Naive thymus-derived CD4-positive, alpha-beta T cell (primary cell): Measurements from ENCODE around the gene IL4. TPM values are rescaled to one million over a fixed set of nuclear protein-coding genes. Genes with fewer than 3 reads are reported as not detected.
"Not testable (repeated sequence)": the region's sequence is repeated elsewhere in the genome, so short reads cannot be mapped to it uniquely, and the experiment has no call there.

Source experiments
- ATAC-seq: fragments of 150-1000 bp; cut with Tn5 transposase; 2 replicates; pipeline ENCODE4 v1.10.0; 2021; ENCODE audit warnings: mild to moderate bottlenecking, moderate library complexity
- CTCF ChIA-PET: fragments of 350-600 bp; sonication (Branson Sonifier 250); formaldehyde crosslinking; loops from one replicate; lab custom pipeline; 2021; ENCODE audit warnings: antibody characterized with exemption; lab: Charles Lee
- POLR2A ChIA-PET: fragments of 350-600 bp; sonication (Branson Sonifier 250); formaldehyde crosslinking; loops from one replicate; lab custom pipeline; 2021; ENCODE audit warnings: antibody characterized with exemption, inconsistent platforms; lab: Charles Lee
- DNase-seq, 9 donors: peaks; one replicate each; pipeline versions ENCODE4 v3.0.0 to v3.0.0-alpha.2; 2020 to 2022; ENCODE audit warnings: mixed read lengths in 1 of 9
- H3K27ac ChIP-seq: one replicate; pipeline ENCODE4 v1.7.0; 2013; ENCODE audit warnings: mild to moderate bottlenecking, low read depth, low read length, moderate library complexity
- H3K27me3 ChIP-seq, 2 donors: one replicate each; pipeline ENCODE4 v1.7.0; 2013; ENCODE audit warnings: low read length in 2 of 2, mild to moderate bottlenecking in 2 of 2, moderate library complexity in 2 of 2; ENCODE audit not compliant: control insufficient read depth in 2 of 2, insufficient read depth in 2 of 2
- H3K36me3 ChIP-seq, 3 experiments: 1 replicate in 2 of 3; 2 replicates in 1 of 3; pipeline ENCODE4 v1.7.0; 2013; ENCODE audit warnings: low read length in 3 of 3, mild to moderate bottlenecking in 3 of 3, moderate library complexity in 1 of 3; ENCODE audit not compliant: insufficient read depth in 3 of 3, control insufficient read depth in 2 of 3
- H3K4me1 ChIP-seq, 2 donors: one replicate each; pipeline ENCODE4 v1.7.0; 2013; ENCODE audit warnings: low read length in 2 of 2, mild to moderate bottlenecking in 2 of 2, moderate library complexity in 1 of 2; ENCODE audit not compliant: control insufficient read depth in 2 of 2, insufficient read depth in 2 of 2
- H3K4me3 ChIP-seq: 2 replicates; pipeline ENCODE4 v1.7.0; 2013; ENCODE audit warnings: mild to moderate bottlenecking, low read length
- H3K9me3 ChIP-seq, 3 experiments: 1 replicate in 2 of 3; 2 replicates in 1 of 3; pipeline ENCODE4 v1.7.0; 2013; ENCODE audit warnings: low read length in 3 of 3; ENCODE audit not compliant: control insufficient read depth in 2 of 3
- H3K27ac Mint-ChIP-seq, 9 donors: one replicate each; pipeline ENCODE4 v1.8.0; 2020 to 2022; ENCODE audit warnings: mixed read lengths in 9 of 9, mild to moderate bottlenecking in 8 of 9, moderate library complexity in 5 of 9, inconsistent platforms in 2 of 9
- H3K27me3 Mint-ChIP-seq, 5 donors: one replicate each; pipeline ENCODE4 v1.8.0; 2021 to 2022; ENCODE audit warnings: mixed read lengths in 5 of 5, mild to moderate bottlenecking in 1 of 5
- H3K36me3 Mint-ChIP-seq, 5 donors: one replicate each; pipeline ENCODE4 v1.8.0; 2020 to 2022; ENCODE audit warnings: mixed read lengths in 5 of 5, mild to moderate bottlenecking in 3 of 5, inconsistent platforms in 1 of 5
- H3K4me1 Mint-ChIP-seq, 7 donors: one replicate each; pipeline ENCODE4 v1.8.0; 2020 to 2022; ENCODE audit warnings: mixed read lengths in 7 of 7, mild to moderate bottlenecking in 3 of 7, inconsistent platforms in 1 of 7
- H3K4me3 Mint-ChIP-seq, 10 donors: one replicate each; pipeline ENCODE4 v1.8.0; 2020 to 2022; ENCODE audit warnings: mild to moderate bottlenecking in 10 of 10, mixed read lengths in 10 of 10, moderate library complexity in 6 of 10, inconsistent platforms in 2 of 10
- H3K9me3 Mint-ChIP-seq, 11 donors: one replicate each; pipeline ENCODE4 v1.8.0; 2020 to 2022; ENCODE audit warnings: mixed read lengths in 11 of 11, mild to moderate bottlenecking in 4 of 11, inconsistent platforms in 1 of 11, moderate library complexity in 1 of 11
- intact Hi-C, 2 donors: fragments of 100-400 bp; cut with micrococcal nuclease; formaldehyde crosslinking; loops; one replicate each; pipeline ENCODE4 v1.15.1; 2023
- polyA plus RNA-seq, 2 donors: library from polyadenylated mRNA; unstranded; fragments of 300-500 nt; fragmentation: Illumina TruSeq; gene quantifications; one replicate each; pipeline ENCODE4 v1.2.3, GENCODE V29; 2021
- total RNA-seq, 6 experiments: library from RNA in 5 of 6; stranded (reverse) in 5 of 6; gene quantifications; 1 replicate in 5 of 6; 2 replicates in 1 of 6; pipeline ENCODE4 v1.2.3 and lab custom pipeline; 2021 to 2026

IL4 gene
- total and polyA plus RNA-seq, 7 experiments from 2014 or later: 1.1 to 6.0 (median 4.5) TPM; not detected in 4

DNA sequence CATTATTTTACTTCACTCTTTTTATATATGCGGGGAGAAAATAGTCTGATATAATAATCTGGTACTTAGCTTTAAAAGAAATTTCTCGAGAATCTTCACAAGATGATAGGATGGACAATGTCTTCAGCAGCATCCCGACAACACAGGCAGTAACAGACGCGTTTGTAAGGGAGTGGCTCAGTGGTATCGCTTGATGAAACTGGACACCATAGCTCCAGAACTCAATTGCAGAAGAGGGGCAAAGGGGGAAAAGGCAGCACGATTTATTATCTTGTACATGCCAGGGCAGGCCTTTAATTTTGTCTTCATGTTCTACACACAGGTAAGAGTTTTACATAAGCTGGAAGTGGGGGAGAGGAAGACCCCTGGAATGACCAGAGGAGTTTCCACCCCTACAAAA is 15.7 kb downstream of the IL4 start:
- no peaks in the 10 kb centered on the region for H3K27me3 ChIP-seq
- POLR2A ChIA-PET: no interaction called here
- DNase-seq (no peak), ATAC-seq (no peak)
- no peaks in the 10 kb centered on the region for H3K36me3 ChIP-seq
- intact Hi-C loops: no loop called here
- H3K9me3 ChIP-seq: no peaks in the 10 kb centered on the region
- peak overlapping the region in 4 of 9 donors; percentile 25 to 80 (median 32) for H3K27ac Mint-ChIP-seq
- peaks cover 19 to 32% (median 21%) of the 10 kb centered on the region in 7 donors for H3K4me1 Mint-ChIP-seq
- peaks cover 18 to 19% of the 10 kb centered on the region in 2 donors for H3K4me1 ChIP-seq
- H3K27me3 Mint-ChIP-seq: no peaks in the 10 kb centered on the region
- no peak overlapping the region for H3K4me3 ChIP-seq
- CTCF ChIA-PET: no interaction called here
- H3K36me3 Mint-ChIP-seq: peaks cover 5 to 21% (median 6%) of the 10 kb centered on the region in 5 donors
- H3K9me3 Mint-ChIP-seq: peaks cover 0 to 2% (median 0%) of the 10 kb centered on the region in 11 donors
- no peak overlapping the region for H3K27ac ChIP-seq
- no peak overlapping the region for H3K4me3 Mint-ChIP-seq

DNA sequence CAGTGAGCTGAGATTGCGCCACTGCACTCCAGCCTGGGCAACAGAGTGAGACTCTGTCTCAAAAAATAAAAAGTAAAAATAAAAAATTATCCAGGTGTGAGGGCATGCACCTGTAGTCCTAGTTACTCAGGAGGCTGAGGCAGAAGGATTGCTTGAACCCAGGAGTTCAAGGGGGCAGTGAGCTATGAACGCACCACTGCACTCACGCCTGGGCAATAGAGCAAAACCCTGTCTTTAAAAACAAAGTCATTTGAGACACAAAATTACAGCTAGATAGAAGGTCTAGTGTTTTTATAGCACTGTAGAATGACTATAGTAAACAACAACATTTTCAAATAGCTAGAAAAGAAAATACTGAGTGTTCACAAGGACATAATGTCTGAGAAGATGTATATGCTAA is 16.4 kb downstream of the IL4 start:
- no peak overlapping the region for H3K27ac Mint-ChIP-seq
- Histone ChIP-seq H3K4me3 (no peak overlapping the region), H3K4me1 (peaks cover 18 to 19% of the 10 kb centered on the region in 2 donors), H3K27ac (no peak overlapping the region), H3K27me3 (no peaks in the 10 kb centered on the region), H3K9me3 (no peaks in the 10 kb centered on the region), H3K36me3 (no peaks in the 10 kb centered on the region)
- CTCF ChIA-PET: no interaction called here
- peaks cover 18 to 26% (median 21%) of the 10 kb centered on the region in 7 donors for H3K4me1 Mint-ChIP-seq
- POLR2A ChIA-PET: no interaction called here
- no peak for ATAC-seq
- H3K4me3 Mint-ChIP-seq: no peak overlapping the region
- DNase-seq: no peak
- H3K27me3 Mint-ChIP-seq: no peaks in the 10 kb centered on the region
- intact Hi-C loops: no loop called here
- H3K9me3 Mint-ChIP-seq: peaks cover 0 to 2% (median 0%) of the 10 kb centered on the region in 11 donors
- peaks cover 5 to 22% (median 9%) of the 10 kb centered on the region in 5 donors for H3K36me3 Mint-ChIP-seq

DNA sequence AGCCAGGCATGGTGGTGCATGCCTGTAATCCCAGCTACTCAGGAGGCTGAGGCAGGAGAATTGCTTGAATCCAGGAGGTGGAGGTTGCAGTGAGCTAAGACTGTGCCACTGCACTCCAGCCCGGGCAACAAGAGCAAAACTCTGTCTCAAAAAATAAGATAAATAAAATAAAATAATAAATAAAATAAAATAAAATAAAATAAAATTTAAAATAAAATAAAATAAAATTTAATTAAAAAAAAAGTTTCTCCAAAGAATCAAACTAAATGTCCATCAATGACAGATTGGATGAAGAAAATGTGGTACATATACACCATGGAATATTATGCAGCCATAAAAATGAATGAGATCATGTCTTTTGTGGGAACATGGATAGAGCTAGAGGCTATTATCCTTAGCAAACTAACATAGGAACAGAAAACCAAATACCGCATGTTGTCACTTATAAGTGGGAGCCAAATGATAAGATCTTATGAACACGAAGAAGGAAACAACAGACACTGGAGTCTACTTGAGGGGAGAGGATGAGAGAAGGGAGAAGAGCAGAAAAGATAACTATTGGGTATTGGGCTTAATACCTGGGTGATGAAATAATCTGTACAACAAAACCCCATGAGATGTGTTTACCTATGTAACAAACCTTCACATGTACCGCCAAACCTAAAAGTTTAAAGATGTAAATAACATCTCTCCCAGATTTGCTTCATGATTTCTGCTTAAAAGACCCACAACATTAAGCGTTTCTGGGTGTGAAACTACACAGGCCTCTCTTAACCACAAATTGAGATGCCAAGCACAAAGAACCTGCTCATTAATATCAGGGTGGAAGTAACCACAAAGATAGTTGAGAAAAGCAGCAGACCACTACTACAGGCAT is 18.2 kb downstream of the IL4 start:
- H3K9me3 Mint-ChIP-seq, H3K27ac Mint-ChIP-seq, H3K4me3 ChIP-seq, intact Hi-C loops, CTCF ChIA-PET, H3K27me3 Mint-ChIP-seq, H3K4me3 Mint-ChIP-seq, H3K27ac ChIP-seq, H3K36me3 ChIP-seq, DNase-seq, H3K27me3 ChIP-seq, ATAC-seq, POLR2A ChIA-PET, H3K9me3 ChIP-seq: not testable (repeated sequence)
- peaks cover 5 to 28% (median 16%) of the 10 kb centered on the region in 5 donors for H3K36me3 Mint-ChIP-seq
- H3K4me1 ChIP-seq: peaks cover 18 to 19% of the 10 kb centered on the region in 2 donors
- peaks cover 18 to 31% (median 21%) of the 10 kb centered on the region in 7 donors for H3K4me1 Mint-ChIP-seq

DNA sequence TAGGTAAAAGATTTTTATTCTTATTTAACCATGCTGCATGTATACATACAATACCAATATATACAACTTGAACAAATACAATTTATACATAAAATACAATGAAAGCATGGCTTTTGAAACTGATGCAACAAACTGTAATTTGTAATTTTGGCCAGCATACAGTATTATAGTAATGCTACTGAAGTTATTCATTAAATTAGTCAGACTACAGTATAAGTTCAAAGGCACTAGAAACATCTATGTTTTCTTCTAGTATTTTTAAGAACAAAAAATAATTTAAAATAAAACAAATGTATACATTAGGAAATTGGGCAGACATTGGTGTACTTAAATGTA is 18.8 kb downstream of the IL4 start:
- no peak for ATAC-seq
- CTCF ChIA-PET: no interaction called here

DNA sequence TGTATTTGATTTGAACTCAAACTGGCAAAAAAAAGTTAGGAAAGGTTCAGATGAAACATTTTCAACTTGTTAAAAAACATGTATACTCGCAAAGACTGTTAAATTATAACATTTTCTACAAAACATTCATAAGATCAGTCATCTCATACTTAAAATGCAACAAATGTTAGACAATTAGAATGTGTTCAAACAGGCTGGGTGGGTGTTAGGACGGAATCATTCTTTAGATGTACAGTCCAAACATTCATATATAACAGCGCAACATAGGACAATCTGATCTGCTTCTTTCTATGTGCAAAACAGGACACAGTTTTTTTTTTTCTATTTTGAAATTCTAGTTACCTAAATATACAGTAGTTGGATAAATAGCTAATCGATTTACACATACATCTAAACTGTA is 22.2 kb downstream of the IL4 start:
- Histone ChIP-seq H3K9me3 (no peaks in the 10 kb centered on the region), H3K36me3 (peaks cover 0 to 12% (median 0%) of the 10 kb centered on the region in 3 experiments), H3K27ac (no peak overlapping the region), H3K4me3 (no peak overlapping the region), H3K27me3 (no peaks in the 10 kb centered on the region), H3K4me1 (peaks cover 0 to 4% of the 10 kb centered on the region in 2 donors)
- H3K4me3 Mint-ChIP-seq: no peak overlapping the region
- ChIA-PET CTCF (no interaction called here), POLR2A (no interaction called here)
- DNase-seq (no peak), ATAC-seq (no peak)
- H3K9me3 Mint-ChIP-seq: peaks cover 0 to 2% (median 0%) of the 10 kb centered on the region in 11 donors
- H3K4me1 Mint-ChIP-seq: peaks cover 0 to 21% (median 0%) of the 10 kb centered on the region in 7 donors
- H3K36me3 Mint-ChIP-seq: peaks cover 18 to 45% (median 35%) of the 10 kb centered on the region in 5 donors
- H3K27me3 Mint-ChIP-seq: no peaks in the 10 kb centered on the region
- intact Hi-C loops: no loop called here
- no peak overlapping the region for H3K27ac Mint-ChIP-seq

More for the DNA sequence above, 18.8 kb downstream of the IL4 start:
- Histone ChIP-seq H3K36me3 (no peaks in the 10 kb centered on the region), H3K4me3 (no peak overlapping the region), H3K9me3 (no peaks in the 10 kb centered on the region), H3K27ac (no peak overlapping the region), H3K27me3 (no peaks in the 10 kb centered on the region), H3K4me1 (peaks cover 16 to 18% of the 10 kb centered on the region in 2 donors)
- Mint-ChIP-seq H3K4me3 (no peak overlapping the region), H3K36me3 (peaks cover 5 to 31% (median 16%) of the 10 kb centered on the region in 5 donors), H3K9me3 (peaks cover 0 to 2% (median 0%) of the 10 kb centered on the region in 11 donors), H3K27me3 (no peaks in the 10 kb centered on the region), H3K27ac (no peak overlapping the region), H3K4me1 (peaks cover 17 to 33% (median 20%) of the 10 kb centered on the region in 7 donors)
- DNase-seq: no peak
- POLR2A ChIA-PET: no interaction called here
- intact Hi-C loops: no loop called here

DNA sequence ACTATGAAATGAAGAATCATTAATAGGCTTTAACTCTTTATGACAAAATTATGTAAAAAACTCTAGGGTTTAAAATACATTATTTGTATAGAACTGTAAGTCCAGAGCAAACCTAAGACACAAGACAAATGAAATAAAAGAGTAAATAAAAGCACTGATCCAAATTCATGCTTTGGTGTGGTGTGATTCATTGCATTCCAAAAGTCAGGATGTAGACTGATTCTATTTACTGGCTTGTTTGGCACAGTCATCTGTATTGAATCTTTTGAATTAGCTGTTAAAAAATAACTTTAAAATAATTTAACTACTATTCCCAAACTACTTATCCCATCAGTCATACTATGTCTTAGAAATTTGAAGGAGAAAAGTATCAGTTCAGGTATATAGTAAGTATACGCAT is 31.1 kb downstream of the IL4 start:
- Histone ChIP-seq H3K27ac (no peak overlapping the region), H3K4me3 (no peak overlapping the region), H3K27me3 (no peaks in the 10 kb centered on the region), H3K4me1 (no peaks in the 10 kb centered on the region), H3K9me3 (no peaks in the 10 kb centered on the region), H3K36me3 (peaks cover 0 to 15% (median 0%) of the 10 kb centered on the region in 3 experiments)
- ATAC-seq (no peak), DNase-seq (no peak)
- CTCF ChIA-PET: no interaction called here
- peaks cover 12 to 51% (median 33%) of the 10 kb centered on the region in 5 donors for H3K36me3 Mint-ChIP-seq
- H3K9me3 Mint-ChIP-seq: no peaks in the 10 kb centered on the region
- intact Hi-C loops: loop anchor here in 1 of 2 donors (5.0 kb wide), 1 partner anchor 43 kb away; no protein-coding TSS in a partner anchor
- no peaks in the 10 kb centered on the region for H3K27me3 Mint-ChIP-seq
- no peak overlapping the region for H3K27ac Mint-ChIP-seq
- H3K4me3 Mint-ChIP-seq: no peak overlapping the region
- POLR2A ChIA-PET: interaction anchor here (1.1 kb wide), 1 partner anchor 10 kb away, joined by 3 read pairs; no protein-coding TSS in a partner anchor
- peaks cover 0 to 28% (median 0%) of the 10 kb centered on the region in 7 donors for H3K4me1 Mint-ChIP-seq
